WTC11 (cell line): ENCODE results near the gene TBL1XR1.

Source experiments
- CTCF ChIP-seq: fragments of 200-600 bp; IDR thresholded peaks from 2 replicates; pipeline ENCODE4 v1.8.0; 2022; ENCODE audit warnings: antibody characterized with exemption
- TF ChIP-seq, protein P1 (sequence below): sonication (generic); formaldehyde crosslinking; conservative IDR thresholded peaks from 2 replicates; pipeline ENCODE4 v1.8.1; 2022; ENCODE audit warnings: mild to moderate bottlenecking, missing genetic modification reagents

DNA sequence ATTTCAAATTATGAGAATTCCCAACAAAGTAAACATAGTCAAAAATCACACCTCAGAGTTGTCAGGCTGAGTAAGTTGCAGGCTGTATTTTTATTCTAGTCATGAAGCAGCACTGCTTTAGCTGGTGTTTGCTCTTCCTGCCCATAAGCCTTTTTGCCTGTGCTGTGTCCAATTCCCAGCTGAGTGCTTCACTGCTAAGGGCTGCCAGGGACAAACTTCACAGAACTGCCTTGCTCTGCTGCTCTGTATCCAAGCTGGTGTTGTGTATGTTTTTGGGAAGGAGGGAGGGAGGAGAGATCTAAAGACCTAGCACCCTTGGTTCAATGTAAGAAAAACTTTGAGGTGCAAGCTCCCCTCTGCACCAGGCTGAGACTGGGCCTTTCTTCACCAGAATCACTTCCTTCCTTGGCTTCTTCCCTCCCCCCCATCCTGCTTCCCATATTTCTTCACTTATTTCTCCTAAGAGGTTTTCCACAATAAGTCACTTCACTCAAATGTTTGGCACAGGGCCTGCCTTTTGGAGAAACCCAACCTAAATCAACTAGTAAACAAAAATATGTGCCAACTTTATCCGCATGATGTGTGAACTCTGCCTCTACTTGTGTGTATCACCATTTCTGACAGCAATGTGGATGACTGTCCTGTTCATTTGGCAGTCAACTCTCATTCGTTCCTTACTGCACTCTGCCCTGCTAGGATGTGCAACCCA is 156.1 kb downstream of the TBL1XR1 start:
- TF ChIP-seq, protein P1, sequence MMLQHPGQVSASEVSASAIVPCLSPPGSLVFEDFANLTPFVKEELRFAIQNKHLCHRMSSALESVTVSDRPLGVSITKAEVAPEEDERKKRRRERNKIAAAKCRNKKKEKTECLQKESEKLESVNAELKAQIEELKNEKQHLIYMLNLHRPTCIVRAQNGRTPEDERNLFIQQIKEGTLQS (CRISPR knock-in tag), result no peak
- no peak for TF ChIP-seq CTCF
